ENCODE measurements around the gene ADCYAP1R1.

ADCYAP1R1 gene

DNA sequence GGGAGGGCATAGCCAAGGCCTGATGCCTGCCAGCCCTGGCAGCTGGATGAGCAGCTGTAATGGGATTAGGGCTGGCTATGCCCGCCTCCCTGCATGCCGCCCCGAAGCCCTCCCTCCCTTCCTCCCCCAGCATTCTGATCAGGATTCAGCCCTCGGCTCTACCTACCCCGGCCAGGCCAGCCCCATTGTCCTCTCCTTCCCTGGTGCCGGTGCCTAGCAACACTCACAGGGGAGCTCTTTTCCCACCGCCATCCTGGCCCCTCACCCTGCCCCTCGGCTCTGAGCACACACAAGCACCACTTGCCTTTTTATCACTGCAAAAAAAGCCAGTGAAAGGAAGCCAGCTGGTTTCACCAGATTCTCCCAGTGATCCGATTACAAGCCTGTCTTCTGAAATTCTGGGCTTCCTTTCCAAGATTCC lies 9.0 kb upstream of the ADCYAP1R1 start:
- DNase-seq (ENCODE audit: low read depth in 3 of 3): no peak

- no peak for DNase-seq (ENCODE audit: low read depth in 3 of 3)
These were observed 7.6 kb upstream of the ADCYAP1R1 start for GRCh38 chr7:31044529-31044928.

- DNase-seq (ENCODE audit: low read depth in 3 of 3): no peak
These were observed 5.4 kb upstream of the ADCYAP1R1 start for GRCh38 chr7:31046723-31047122.

GRCh38 chr7:31047313-31048146 lies 4.6 kb upstream of the ADCYAP1R1 start:
- no peak for DNase-seq (ENCODE audit: low read depth in 3 of 3)

GRCh38 chr7:31049005-31049765 lies 2.9 kb upstream of the ADCYAP1R1 start:
- no peak for DNase-seq (ENCODE audit: low read depth in 3 of 3)

- DNase-seq (ENCODE audit: low read depth in 3 of 3): no peak
These were observed 356 bp downstream of the ADCYAP1R1 start for GRCh38 chr7:31052487-31052840.

- DNase-seq (ENCODE audit: low read depth in 3 of 3): no peak
These were observed 913 bp downstream of the ADCYAP1R1 start for GRCh38 chr7:31052841-31053601.

DNA sequence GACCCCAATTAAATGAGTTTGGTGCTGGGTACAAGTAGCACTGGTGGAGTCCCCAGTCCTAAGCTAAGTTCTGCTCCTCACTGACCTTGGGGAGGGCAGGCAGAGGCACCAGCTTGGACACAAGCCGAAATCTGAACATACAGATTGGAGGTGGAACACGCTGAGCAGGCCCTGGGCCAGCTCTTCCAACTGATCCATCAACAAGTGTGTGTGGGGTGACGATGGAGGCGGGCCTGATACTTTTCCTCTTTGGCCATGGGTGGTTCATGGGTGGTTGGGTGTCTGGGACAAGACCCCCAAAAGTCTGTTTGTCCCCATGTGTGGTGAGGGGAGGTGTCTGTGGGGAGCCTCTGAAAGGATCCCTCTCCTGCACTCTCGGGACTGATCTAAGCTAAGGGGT lies 1.9 kb downstream of the ADCYAP1R1 start:
- DNase-seq (ENCODE audit: low read depth in 3 of 3): no peak

- no peak for DNase-seq (ENCODE audit: low read depth in 3 of 3)
These were observed 2.6 kb downstream of the ADCYAP1R1 start for GRCh38 chr7:31054608-31055278.

DNA sequence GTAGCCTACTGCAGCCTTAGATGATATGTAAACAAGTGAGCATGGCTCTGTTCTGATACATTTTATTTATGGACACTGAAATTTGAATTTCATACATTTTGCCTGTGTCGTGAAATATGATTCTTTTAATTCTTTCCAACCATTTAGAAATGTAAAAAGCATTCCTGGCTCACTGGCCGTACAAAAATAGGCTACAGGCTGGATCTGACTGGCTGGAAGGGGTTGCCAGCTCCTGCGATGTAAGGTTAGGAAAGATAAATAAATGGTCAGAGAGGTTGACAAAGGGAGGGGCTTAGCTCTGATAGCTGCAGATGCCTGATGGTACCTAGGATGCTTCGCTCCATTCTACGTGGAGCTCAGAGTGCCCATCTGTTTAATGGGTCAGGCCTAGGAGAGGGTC lies 3.4 kb downstream of the ADCYAP1R1 start:
- DNase-seq (ENCODE audit: low read depth in 3 of 3): no peak

DNA sequence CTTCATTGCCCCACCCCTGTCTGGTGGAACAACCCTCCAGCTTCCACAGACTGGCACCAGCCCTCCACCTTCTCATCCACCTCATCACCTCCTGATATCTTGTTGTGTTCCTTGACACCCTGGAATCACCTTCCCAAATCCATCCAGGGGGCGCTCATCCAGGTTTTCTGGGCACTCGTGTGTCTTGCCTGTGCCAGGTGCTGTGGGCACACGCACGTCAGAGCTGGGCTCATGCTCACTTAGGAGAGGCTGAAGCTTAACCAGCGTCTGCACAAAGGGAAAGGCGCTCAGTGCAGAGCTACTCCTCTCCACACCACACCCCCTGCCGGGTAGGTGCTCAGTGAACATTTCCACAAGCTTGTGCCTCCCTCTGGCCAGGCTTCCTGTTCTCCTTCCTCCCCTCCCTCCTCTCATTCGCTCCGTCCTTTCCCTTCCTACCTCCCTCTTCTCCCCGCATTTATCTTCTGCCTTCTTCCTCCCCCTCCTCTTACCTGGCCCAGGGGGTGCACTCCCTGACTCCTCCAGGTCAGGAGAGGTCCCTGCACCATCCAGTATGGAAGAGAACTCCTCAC lies 4.8 kb downstream of the ADCYAP1R1 start:
- no peak for DNase-seq (ENCODE audit: low read depth in 3 of 3)

- DNase-seq (ENCODE audit: low read depth in 3 of 3): no peak
These were observed 6.0 kb downstream of the ADCYAP1R1 start for GRCh38 chr7:31058122-31058521.

GRCh38 chr7:31058688-31059087 lies 6.6 kb downstream of the ADCYAP1R1 start:
- DNase-seq (ENCODE audit: low read depth in 3 of 3): no peak

GRCh38 chr7:31059551-31059950 lies 7.4 kb downstream of the ADCYAP1R1 start:
- DNase-seq (ENCODE audit: low read depth in 3 of 3): no peak

DNA sequence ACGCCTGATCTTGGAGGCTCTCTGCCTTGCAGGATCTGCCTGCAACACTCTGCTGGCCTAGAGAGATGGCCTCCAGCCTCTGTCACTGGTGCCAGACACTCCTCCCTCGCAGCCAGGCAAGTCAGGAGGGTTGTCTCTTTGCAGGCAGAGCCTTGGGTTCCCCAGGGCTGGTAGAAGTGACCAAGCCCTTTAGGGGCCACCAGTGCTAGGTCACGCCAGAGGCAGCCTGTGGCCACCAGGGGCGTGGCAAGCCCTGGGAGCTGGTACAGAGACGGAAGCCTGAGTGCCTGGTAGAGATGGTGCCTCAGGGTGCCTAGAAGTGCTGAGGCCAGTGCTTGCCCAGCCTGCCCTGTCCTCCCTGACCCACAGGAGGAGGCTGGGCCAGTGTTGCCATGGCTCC lies 9.1 kb downstream of the ADCYAP1R1 start:
- DNase-seq (ENCODE audit: low read depth in 3 of 3): no peak

DNA sequence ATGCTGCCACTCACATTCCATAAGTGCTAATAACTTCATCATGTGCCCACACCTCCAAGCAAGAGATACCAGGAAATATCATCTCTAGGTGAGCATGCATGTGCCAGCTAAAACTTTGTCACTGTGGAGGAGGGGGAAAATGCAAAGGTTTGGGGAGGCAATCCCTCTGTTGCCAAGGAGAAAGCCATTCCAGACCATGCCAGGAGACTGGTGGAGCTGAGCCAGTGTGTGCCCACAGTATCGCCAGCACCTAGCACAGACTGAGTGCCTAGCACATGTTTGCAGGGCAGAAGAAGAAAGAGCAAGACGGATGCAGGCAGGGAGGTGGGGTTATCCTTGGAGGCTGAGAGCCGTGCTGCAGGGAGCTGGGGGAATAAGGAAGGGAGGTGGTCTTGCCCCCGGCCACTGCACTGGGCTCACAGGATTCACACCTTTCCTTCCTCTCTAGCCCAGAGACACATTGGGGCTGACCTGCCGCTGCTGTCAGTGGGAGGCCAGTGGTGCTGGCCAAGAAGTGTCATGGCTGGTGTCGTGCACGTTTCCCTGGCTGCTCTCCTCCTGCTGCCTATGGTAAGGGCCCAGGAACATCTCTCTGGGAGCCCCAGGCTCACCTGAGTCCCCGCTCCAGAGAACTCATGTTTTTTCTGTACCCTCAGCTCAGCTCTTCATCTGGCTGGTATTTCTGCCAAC lies 10.8 kb downstream of the ADCYAP1R1 start:
- no peak for DNase-seq (ENCODE audit: low read depth in 3 of 3)

DNA sequence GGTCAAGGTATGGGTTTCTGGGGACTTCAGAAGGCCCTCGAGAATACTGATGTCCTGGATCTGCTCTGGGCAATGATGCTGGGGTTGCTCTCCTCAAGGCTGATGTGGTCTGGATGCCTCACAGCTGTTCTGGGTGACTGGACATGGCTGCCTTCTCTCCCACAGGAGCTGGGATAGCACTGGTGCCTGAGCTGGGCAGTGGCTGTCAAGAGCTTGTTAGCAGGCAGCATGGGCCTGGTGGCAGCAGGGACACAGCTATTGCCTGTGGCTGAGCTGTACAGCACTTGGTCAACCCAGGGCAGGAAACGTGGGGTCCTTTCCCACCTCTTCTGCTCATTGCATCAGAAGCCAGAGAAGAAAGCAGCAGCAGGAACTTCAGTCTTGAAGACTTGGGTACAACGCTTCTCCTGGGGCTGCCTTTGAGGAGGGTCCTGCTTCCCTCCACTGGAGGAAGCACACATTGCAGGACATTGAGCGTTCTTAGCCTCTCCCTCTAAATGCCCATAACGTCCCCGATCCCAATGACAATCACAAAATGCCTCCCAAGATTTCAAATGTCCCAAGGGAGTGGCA lies 13.0 kb downstream of the ADCYAP1R1 start:
- DNase-seq (ENCODE audit: low read depth in 3 of 3): no peak

- no peak for DNase-seq (ENCODE audit: low read depth in 3 of 3)
These were observed 13.7 kb downstream of the ADCYAP1R1 start for GRCh38 chr7:31065840-31066239.

- no peak for DNase-seq (ENCODE audit: low read depth in 3 of 3)
These were observed 14.5 kb downstream of the ADCYAP1R1 start for GRCh38 chr7:31066516-31067130.

DNA sequence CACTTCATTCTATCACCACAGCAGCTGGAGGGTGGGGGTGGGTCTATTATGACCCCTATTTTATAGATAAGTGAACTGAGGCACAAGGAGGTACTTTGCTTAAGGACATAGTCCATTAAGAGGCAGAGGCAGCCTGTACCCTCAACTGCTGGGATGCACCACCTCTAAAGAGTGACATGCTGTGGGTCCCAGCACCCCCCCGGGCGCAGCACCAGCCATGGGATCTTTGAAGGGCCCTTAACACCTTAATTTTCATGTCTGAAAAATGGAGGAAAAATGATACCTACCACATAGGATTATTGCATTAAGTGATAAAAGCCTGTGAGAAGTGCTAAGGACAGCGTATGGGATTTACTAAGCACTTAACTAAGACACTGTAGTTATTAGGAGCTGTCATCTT lies 15.4 kb downstream of the ADCYAP1R1 start:
- DNase-seq (ENCODE audit: low read depth in 3 of 3): no peak
